Neural progenitor cell (in vitro differentiated cells): Measurements from ENCODE around the gene KAT8. TPM values are rescaled to one million over a fixed set of nuclear protein-coding genes. Genes with fewer than 3 reads are reported as not detected.

ENCODE experiments used
- DNase-seq: peaks from one replicate; pipeline ENCODE4 v3.0.0-alpha.2; 2016; ENCODE audit warnings: low spot score
- H2AFZ ChIP-seq: fragments of 200-600 bp; sonication (generic); replicated peaks from 2 replicates; pipeline ENCODE4 v1.6.1; 2016; ENCODE audit warnings: antibody characterized with exemption
- H3F3A ChIP-seq: fragments of 200-600 bp; sonication (generic); 2 replicates; pipeline ENCODE4 v1.6.1; 2016; ENCODE audit warnings: antibody characterized with exemption, low read depth
- H3K27ac ChIP-seq: fragments of 200-600 bp; sonication (generic); 2 replicates; pipeline ENCODE4 v1.5.1; 2016; ENCODE audit warnings: mild to moderate bottlenecking
- H3K27me3 ChIP-seq: fragments of 200-600 bp; sonication (generic); 2 replicates; pipeline ENCODE4 v1.6.1; 2016; ENCODE audit warnings: mild to moderate bottlenecking, moderate library complexity
- H3K36me3 ChIP-seq: fragments of 200-600 bp; sonication (generic); 2 replicates; pipeline ENCODE4 v1.5.1; 2016
- H3K4me1 ChIP-seq: fragments of 200-600 bp; sonication (generic); 2 replicates; pipeline ENCODE4 v1.6.1; 2016; ENCODE audit warnings: mixed run types
- H3K4me2 ChIP-seq: fragments of 200-600 bp; sonication (generic); 2 replicates; pipeline ENCODE4 v1.6.1; 2016
- H3K4me3 ChIP-seq: fragments of 200-600 bp; sonication (generic); 2 replicates; pipeline ENCODE4 v1.5.1; 2016
- H3K79me2 ChIP-seq: fragments of 200-600 bp; sonication (generic); 2 replicates; pipeline ENCODE4 v1.6.1; 2016; ENCODE audit warnings: low read depth
- H3K9ac ChIP-seq: fragments of 200-600 bp; sonication (generic); 2 replicates; pipeline ENCODE4 v1.6.1; 2016
- H3K9me3 ChIP-seq: fragments of 200-600 bp; sonication (generic); 2 replicates; pipeline ENCODE4 v1.5.1; 2016; ENCODE audit warnings: low read depth
- H4K20me1 ChIP-seq: fragments of 200-600 bp; sonication (generic); 2 replicates; pipeline ENCODE4 v1.6.1; 2016; ENCODE audit warnings: low read depth
- H3K27ac Mint-ChIP-seq: 3 replicates; pipeline ENCODE4 v1.8.0; 2021; ENCODE audit warnings: mixed read lengths
- H3K27me3 Mint-ChIP-seq: 2 replicates; pipeline ENCODE4 v1.8.0; 2022; ENCODE audit warnings: low read depth, mild to moderate bottlenecking, inconsistent platforms, moderate library complexity, mixed read lengths; ENCODE audit not compliant: insufficient read depth
- H3K36me3 Mint-ChIP-seq: 3 replicates; pipeline ENCODE4 v1.8.0; 2021; ENCODE audit warnings: mixed read lengths
- H3K4me1 Mint-ChIP-seq: 3 replicates; pipeline ENCODE4 v1.8.0; 2021; ENCODE audit warnings: mixed read lengths
- H3K4me3 Mint-ChIP-seq: 3 replicates; pipeline ENCODE4 v1.8.0; 2021; ENCODE audit warnings: mild to moderate bottlenecking, moderate library complexity, mixed read lengths
- H3K9me3 Mint-ChIP-seq: 3 replicates; pipeline ENCODE4 v1.8.0; 2020; ENCODE audit warnings: mixed read lengths
- EZH2 ChIP-seq: fragments of 200-600 bp; sonication (generic); IDR thresholded peaks from 2 replicates; pipeline ENCODE4 v1.6.1; 2017; ENCODE audit warnings: antibody characterized with exemption, mild to moderate bottlenecking, moderate library complexity
- EZH2phosphoT487 ChIP-seq: fragments of 200-600 bp; sonication (generic); IDR thresholded peaks from 2 replicates; pipeline ENCODE4 v1.6.1; 2017; ENCODE audit warnings: antibody characterized with exemption
- total RNA-seq: library from RNA; depleted of rRNA; stranded (reverse); fragments of >200 nt; gene quantifications from 2 replicates; pipeline ENCODE4 v1.2.3, GENCODE V29; 2015; ENCODE audit warnings: low replicate concordance
- TF ChIP-seq, protein P1 (sequence below): fragments of 200-600 bp; sonication (generic); IDR thresholded peaks from 2 replicates; pipeline ENCODE4 v1.5.1; 2017; ENCODE audit warnings: antibody characterized with exemption, mild to moderate bottlenecking

Gene KAT8
- total RNA-seq, 1 donor from 2014 or later = 59.7 TPM

DNA sequence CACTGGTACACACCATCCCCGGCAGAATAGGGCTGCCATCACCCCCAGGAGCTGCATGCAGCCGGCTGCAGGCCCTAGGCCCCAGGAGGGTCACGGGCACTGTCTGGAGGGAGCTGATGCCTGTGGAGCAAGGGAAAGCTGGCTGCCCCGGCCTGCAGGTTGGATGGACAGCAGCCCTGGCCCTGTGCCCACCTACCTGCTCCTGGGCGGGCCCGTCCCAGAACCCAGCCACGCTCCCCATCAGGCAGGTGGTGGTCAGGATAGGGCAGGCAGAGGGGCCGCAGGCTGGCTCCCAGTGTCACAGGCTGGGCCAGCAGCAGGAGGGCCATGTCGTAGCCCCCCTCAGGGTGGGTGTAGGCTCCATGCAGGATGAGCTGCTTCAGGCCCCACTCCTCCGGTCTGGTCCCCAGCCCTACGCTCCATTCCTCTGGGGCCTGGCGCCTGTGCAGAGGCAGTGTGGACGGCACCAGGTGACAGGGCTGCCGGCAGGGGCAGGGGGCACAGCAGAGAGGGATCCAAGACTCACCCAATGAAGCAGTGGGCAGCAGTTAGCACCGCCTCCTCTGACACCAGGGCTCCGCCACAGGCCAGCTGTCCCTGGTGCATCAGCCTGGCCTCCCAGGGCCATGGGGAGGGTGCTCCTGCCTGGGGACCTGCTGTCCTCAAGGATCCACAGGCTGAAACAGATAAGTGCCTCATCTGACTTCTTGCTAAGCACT, 32.7 kb upstream of the KAT8 start:
- H2AFZ ChIP-seq = no peak overlapping the region
- no peaks in the 10 kb centered on the region for H3K27me3 ChIP-seq
- H3K9me3 Mint-ChIP-seq = no peaks in the 10 kb centered on the region
- H3K4me3 Mint-ChIP-seq = no peak overlapping the region
- H3K27ac ChIP-seq = no peak overlapping the region
- peaks cover 11% of the 10 kb centered on the region for H3K36me3 Mint-ChIP-seq
- H3K27me3 Mint-ChIP-seq = peaks cover 12% of the 10 kb centered on the region
- H3K36me3 ChIP-seq = no peaks in the 10 kb centered on the region
- H3K9ac ChIP-seq = no peak overlapping the region
- H3K4me1 ChIP-seq = no peaks in the 10 kb centered on the region
- H3K4me2 ChIP-seq = no peak overlapping the region
- no peaks in the 10 kb centered on the region for H3K9me3 ChIP-seq
- H3K4me3 ChIP-seq = no peak overlapping the region
- H3F3A ChIP-seq = no peaks in the 10 kb centered on the region
- peaks cover 3% of the 10 kb centered on the region for H3K4me1 Mint-ChIP-seq
- DNase-seq = no peak
- TF ChIP-seq, protein P1, sequence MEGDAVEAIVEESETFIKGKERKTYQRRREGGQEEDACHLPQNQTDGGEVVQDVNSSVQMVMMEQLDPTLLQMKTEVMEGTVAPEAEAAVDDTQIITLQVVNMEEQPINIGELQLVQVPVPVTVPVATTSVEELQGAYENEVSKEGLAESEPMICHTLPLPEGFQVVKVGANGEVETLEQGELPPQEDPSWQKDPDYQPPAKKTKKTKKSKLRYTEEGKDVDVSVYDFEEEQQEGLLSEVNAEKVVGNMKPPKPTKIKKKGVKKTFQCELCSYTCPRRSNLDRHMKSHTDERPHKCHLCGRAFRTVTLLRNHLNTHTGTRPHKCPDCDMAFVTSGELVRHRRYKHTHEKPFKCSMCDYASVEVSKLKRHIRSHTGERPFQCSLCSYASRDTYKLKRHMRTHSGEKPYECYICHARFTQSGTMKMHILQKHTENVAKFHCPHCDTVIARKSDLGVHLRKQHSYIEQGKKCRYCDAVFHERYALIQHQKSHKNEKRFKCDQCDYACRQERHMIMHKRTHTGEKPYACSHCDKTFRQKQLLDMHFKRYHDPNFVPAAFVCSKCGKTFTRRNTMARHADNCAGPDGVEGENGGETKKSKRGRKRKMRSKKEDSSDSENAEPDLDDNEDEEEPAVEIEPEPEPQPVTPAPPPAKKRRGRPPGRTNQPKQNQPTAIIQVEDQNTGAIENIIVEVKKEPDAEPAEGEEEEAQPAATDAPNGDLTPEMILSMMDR = no peak
- TF ChIP-seq EZH2 (no peak), EZH2phosphoT487 (no peak)
- H3K27ac Mint-ChIP-seq = no peak overlapping the region
- no peaks in the 10 kb centered on the region for H3K79me2 ChIP-seq
- H4K20me1 ChIP-seq = peaks cover 51% of the 10 kb centered on the region

DNA sequence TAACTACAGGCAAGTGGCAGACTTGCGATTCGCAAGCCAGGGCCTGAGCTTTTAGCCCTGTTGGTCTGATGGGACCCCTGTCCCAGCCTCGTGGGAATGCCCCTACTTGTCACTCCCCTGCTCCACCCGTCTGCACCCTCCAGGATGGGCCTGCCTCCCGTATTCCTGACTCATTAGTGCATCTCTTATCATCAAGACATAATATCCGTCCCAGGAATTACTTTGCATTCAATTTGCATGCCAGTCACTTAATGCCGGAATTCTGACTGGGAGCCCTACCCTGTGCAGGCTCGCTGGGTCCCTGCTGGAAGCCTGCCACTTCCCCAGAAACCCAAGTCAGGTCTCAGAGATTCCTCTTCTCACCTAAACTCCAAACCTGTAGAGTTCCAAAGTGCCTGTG, 32.1 kb upstream of the KAT8 start:
- H3K27me3 Mint-ChIP-seq = peaks cover 12% of the 10 kb centered on the region
- no peaks in the 10 kb centered on the region for H3K36me3 ChIP-seq

DNA sequence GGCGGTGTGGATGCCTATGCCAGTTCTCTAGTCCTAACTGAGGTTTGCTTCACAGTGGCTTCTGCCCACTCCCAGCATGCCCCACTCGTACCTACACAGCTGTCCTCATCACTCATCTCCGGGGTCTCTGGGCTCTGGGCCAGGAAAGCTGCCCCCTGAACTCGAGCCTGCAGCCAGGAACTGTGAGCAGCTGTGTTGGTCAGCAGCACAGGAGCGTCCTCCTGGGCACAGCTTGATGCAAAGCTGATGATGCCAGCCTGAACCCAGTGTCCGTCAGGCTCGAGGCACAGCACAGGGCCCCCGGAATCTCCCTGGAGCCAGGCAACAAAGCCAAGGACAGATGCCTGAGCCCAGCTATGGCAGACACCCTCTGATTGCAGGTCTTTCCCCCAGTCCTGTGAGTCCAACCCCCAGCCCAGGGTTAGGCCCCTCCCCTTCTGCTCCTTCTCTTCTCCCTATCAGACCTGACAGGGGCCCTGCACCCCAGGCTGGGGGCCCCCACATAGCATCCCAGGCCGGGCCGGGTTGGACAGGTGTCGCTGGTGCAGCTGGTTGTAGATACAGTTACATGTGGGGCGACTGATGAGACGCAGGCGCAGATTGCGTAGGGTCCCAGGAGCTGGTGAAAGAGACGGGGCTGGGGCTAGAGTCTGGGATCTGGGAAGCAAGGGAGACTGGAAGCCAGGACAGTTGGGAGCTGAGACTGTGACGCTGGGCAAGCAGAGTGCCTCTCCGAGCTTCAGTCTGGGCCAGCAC, 31.4 kb upstream of the KAT8 start:
- H3K4me3 Mint-ChIP-seq = no peak overlapping the region
- peaks cover 9% of the 10 kb centered on the region for H3K36me3 Mint-ChIP-seq
- Histone ChIP-seq H3F3A (no peaks in the 10 kb centered on the region), H3K9me3 (no peaks in the 10 kb centered on the region), H3K36me3 (no peaks in the 10 kb centered on the region), H3K9ac (no peak overlapping the region), H3K27me3 (no peaks in the 10 kb centered on the region), H3K4me1 (no peaks in the 10 kb centered on the region), H3K27ac (no peak overlapping the region), H3K4me3 (no peak overlapping the region), H2AFZ (no peak overlapping the region), H3K4me2 (no peak overlapping the region), H3K79me2 (peaks cover under 1% of the 10 kb centered on the region), H4K20me1 (peaks cover 46% of the 10 kb centered on the region)
- H3K9me3 Mint-ChIP-seq = no peaks in the 10 kb centered on the region
- H3K27ac Mint-ChIP-seq = peak overlapping the region; percentile 82
- peaks cover 3% of the 10 kb centered on the region for H3K4me1 Mint-ChIP-seq
- H3K27me3 Mint-ChIP-seq = peaks cover 13% of the 10 kb centered on the region
- no peak for TF ChIP-seq EZH2
- no peak for TF ChIP-seq EZH2phosphoT487
- TF ChIP-seq, protein P1 = no peak
- no peak for DNase-seq

More for the DNA sequence above, 32.1 kb upstream of the KAT8 start:
- no peaks in the 10 kb centered on the region for H3K27me3 ChIP-seq
- no peaks in the 10 kb centered on the region for H3K79me2 ChIP-seq
- H3K27ac ChIP-seq = no peak overlapping the region
- no peak for DNase-seq
- Mint-ChIP-seq H3K4me1 (peaks cover 3% of the 10 kb centered on the region), H3K9me3 (no peaks in the 10 kb centered on the region), H3K27ac (peak overlapping the region; percentile 34), H3K36me3 (peaks cover 11% of the 10 kb centered on the region), H3K4me3 (peak overlapping the region; percentile 73)
- no peak overlapping the region for H3K9ac ChIP-seq
- TF ChIP-seq EZH2phosphoT487 = no peak
- TF ChIP-seq EZH2 = no peak
- TF ChIP-seq, protein P1 = no peak
- H3K4me3 ChIP-seq = no peak overlapping the region
- H4K20me1 ChIP-seq = peaks cover 47% of the 10 kb centered on the region
- no peaks in the 10 kb centered on the region for H3F3A ChIP-seq
- no peak overlapping the region for H2AFZ ChIP-seq
- no peaks in the 10 kb centered on the region for H3K4me1 ChIP-seq
- H3K9me3 ChIP-seq = no peaks in the 10 kb centered on the region
- no peak overlapping the region for H3K4me2 ChIP-seq
